Measurements from ENCODE around the gene TSHZ2.

TSHZ2 gene

DNA sequence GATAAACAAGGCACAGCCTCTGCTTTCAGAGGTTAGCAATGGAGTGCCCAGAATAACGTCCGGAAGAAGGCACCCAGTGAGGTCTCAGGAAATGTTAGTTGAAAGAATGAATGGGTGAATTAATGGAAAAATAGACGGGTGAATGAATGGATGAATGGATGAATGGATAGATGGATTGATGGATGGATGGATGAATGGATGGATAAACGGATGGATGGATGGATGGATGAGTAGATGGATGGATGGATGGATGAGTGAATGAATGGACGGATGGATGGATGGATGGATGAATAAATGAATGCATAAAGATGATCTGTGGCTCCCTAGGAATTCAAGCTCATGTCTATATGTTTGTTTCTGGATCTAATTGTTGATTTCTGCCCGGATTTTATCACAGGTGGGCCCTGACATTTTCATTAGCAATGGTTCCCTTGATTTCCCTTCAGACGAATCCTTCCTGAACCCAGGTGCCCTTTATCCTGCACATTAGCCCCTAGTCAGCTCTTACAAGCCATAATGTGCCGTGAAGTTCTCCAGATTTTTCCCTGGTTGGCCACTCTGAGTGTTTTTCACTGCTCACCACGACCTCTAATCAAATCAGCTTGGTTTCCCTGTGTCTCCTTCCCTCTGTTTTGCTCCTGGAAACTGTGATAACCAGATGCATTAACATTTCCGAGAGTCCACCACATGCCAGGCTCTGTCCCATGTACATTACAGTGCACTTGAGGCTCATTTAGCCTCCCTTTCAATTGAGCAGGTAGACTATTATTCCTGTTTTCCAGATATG, 22.2 kb downstream of the TSHZ2 start:
- no peak for DNase-seq (ENCODE audit: low read depth)
- TF ChIP-seq, protein P1, sequence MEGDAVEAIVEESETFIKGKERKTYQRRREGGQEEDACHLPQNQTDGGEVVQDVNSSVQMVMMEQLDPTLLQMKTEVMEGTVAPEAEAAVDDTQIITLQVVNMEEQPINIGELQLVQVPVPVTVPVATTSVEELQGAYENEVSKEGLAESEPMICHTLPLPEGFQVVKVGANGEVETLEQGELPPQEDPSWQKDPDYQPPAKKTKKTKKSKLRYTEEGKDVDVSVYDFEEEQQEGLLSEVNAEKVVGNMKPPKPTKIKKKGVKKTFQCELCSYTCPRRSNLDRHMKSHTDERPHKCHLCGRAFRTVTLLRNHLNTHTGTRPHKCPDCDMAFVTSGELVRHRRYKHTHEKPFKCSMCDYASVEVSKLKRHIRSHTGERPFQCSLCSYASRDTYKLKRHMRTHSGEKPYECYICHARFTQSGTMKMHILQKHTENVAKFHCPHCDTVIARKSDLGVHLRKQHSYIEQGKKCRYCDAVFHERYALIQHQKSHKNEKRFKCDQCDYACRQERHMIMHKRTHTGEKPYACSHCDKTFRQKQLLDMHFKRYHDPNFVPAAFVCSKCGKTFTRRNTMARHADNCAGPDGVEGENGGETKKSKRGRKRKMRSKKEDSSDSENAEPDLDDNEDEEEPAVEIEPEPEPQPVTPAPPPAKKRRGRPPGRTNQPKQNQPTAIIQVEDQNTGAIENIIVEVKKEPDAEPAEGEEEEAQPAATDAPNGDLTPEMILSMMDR (conservative IDR thresholded peaks at IDR 0.05; ENCODE audit: low read length) = no peak
- H3K4me3 ChIP-seq (ENCODE audit: low read length) = no peak overlapping the region

DNA sequence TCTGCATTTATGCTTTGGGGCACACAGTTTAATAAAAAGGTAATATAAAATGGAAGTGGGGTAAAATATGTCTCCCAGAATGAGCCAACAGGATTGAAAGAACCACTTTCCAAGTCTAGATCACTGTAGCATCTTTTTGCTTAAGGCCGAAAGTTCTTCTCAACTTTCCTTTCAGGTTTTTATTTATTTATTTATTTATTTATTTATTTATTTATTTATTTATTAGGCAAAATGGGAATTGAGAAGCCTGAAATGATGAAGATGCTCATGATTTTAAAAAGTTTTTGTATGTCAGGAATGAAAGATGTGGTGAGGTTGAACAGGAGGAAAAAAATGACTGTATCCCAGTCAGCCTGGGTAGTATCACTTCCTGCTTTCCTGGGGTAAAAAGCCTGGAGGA, 24.0 kb downstream of the TSHZ2 start:
- H3K4me3 ChIP-seq (ENCODE audit: low read length) = no peak overlapping the region
- TF ChIP-seq, protein P1 (conservative IDR thresholded peaks at IDR 0.05; ENCODE audit: low read length) = no peak
- no peak for DNase-seq (ENCODE audit: low read depth)

DNA sequence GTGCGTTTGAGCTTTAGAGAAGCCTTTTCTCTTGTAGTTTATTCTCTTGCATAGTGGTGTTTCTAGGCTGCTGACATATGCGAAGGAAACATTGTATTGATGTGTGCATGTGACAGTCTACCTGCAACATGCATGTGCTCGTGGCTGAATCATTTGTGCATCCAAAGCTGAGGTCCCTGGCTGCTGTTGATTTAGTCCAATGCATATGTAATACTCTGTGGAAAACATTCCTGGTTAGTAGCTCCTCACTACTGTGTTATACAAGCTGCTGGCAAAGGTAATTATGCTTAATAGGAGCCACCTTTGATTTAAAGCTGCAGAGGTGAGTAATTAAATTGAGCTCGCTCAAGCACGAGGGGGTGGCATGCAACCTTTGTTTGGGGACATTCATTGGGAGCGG, 24.5 kb downstream of the TSHZ2 start:
- H3K4me3 ChIP-seq (ENCODE audit: low read length) = no peak overlapping the region
- TF ChIP-seq, protein P1 (conservative IDR thresholded peaks at IDR 0.05; ENCODE audit: low read length) = no peak
- DNase-seq (ENCODE audit: low read depth) = no peak

DNA sequence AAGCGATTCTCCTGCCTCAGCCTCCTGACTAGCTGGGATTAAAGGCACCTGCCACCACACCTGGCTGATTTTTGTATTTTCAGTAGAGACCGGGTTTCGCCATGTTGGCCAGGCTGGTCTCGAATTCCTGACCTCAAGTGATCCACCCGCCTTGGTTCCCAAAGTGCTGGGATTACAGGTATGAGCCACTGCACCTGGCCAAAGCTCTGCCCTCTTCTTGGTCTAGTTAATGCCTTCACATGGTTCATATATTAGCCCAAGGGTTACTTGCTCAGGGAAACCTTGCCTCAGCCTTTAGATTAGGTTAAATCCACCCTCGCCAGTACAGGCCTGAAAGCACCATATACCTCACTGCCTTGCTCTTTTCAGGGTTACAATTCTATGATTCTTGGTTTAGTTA, 26.1 kb downstream of the TSHZ2 start:
- TF ChIP-seq, protein P1 (conservative IDR thresholded peaks at IDR 0.05; ENCODE audit: low read length) = no peak
- DNase-seq (ENCODE audit: low read depth) = no peak

DNA sequence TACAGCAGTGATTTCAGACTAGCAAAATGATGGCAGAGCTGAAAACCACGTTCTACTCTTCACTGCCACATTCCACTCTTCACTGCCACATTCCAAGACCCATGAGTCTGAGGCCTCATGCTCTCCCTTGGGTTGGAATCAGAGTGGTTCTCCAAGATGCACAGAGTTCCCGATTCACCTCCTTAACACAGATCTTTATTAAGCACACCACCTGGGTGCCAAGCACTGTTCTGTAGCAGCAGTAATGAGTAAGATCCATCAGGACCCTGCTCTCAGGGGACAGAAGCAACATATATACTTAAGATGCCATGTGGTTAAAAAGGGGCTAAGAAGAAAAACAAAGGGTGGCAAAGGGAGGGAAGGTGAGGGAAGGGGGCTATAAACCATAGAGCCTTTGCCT, 26.9 kb downstream of the TSHZ2 start:
- H3K4me3 ChIP-seq (ENCODE audit: low read length) = no peak overlapping the region
- TF ChIP-seq, protein P1 (conservative IDR thresholded peaks at IDR 0.05; ENCODE audit: low read length) = no peak
- no peak for DNase-seq (ENCODE audit: low read depth)

More for the DNA sequence above, 26.1 kb downstream of the TSHZ2 start:
- H3K4me3 ChIP-seq (ENCODE audit: low read length) = no peak overlapping the region

DNA sequence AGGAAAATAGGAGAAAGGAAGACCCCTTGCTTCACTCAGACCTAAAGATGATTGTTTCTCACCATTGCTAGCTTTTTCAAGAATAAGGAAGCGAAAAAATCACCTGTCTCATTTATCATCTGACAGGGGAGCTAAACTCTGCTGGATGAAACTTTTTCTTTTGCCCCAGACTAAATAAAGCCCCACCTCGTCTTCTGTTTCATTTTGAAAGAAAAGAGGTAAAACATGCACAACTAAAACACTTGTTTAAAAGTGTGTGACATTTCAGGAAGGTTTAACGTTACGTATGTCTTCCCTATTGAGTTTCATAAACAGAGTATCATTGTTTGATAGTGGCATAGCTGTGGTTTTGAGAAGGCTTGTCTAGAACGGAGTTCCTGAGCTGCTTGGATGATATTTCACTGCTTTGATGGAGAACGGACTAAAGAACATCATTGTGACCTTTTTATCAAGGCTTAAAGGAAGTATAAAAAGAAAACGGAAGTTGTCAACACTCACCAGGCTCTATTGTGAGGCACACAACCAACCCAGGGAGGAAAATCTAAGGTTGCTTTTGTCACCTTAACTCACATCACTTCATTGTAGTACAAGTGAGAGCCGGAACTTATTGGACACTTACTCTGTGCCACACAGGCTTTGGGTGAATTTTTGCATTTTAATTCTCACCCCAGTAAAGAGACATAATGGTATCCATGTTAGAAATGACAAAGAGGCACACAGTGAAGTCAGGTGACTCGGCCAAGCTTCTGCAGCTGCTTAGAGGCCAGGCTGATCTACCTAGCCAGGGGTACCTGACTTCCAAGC, 29.5 kb downstream of the TSHZ2 start:
- no peak for DNase-seq (ENCODE audit: low read depth)
- TF ChIP-seq, protein P1 (conservative IDR thresholded peaks at IDR 0.05; ENCODE audit: low read length) = no peak
- no peak overlapping the region for H3K4me3 ChIP-seq (ENCODE audit: low read length)
